ENCODE data around the gene LDLRAD4. TPM values are rescaled to one million over a fixed set of nuclear protein-coding genes. Genes with fewer than 3 reads are reported as not detected.

Gene LDLRAD4
- total and polyA plus RNA-seq, 9 of the 15 experiments (the other 6 are each of a cell fraction or from before 2014, with no cell fraction given), result 0.01 TPM; not detected in 8

DNA sequence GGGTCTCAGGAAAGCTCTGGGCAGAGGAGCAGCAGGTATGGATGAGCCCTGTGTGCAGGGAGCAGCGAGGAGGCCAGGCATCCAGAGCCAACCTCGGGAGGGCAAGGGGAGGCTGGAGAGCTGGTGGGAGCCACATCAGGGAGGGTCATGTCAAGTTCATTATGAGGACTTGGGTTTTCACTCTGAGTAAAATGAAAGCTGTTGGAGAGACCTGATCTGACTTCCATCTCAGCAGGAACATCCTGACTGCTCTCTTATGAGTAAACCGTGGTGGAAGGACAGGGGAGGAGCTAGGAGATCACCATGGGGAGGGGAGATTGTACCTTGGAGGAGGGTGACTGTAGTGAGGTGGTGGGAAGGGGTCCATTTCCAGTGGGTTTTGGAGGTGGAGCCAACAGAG lies 209.8 kb downstream of the LDLRAD4 start:
- no peak overlapping the region for H2AFZ ChIP-seq (ENCODE audit: low read depth, low read length)
- no peak overlapping the region for H3K4me2 ChIP-seq (ENCODE audit: insufficient read depth, low read length)
- H3K79me2 ChIP-seq (ENCODE audit: control insufficient read depth, insufficient read depth, low read length), result no peaks in the 10 kb centered on the region
- ChIA-PET POLR2A (interaction anchor here (0.9 kb wide), 1 partner anchor 11 kb away, joined by 3 read pairs; no protein-coding TSS in a partner anchor), CTCF (ENCODE audit: low intra/inter-chr PET ratio) (no interaction called here)
- in situ Hi-C loops (cut with MboI) (no loop called here), intact Hi-C loops (cut with micrococcal nuclease) (no loop called here)
- H3K4me3 ChIP-seq, result no peak overlapping the region
- BruUV-seq (replicated peaks), result no TSS peak
- TF ChIP-seq CBFB (CRISPR knock-in tag; IDR thresholded peaks at IDR 0.05), result no peak
- no peak for TF ChIP-seq ILK (tag; IDR thresholded peaks at IDR 0.05; ENCODE audit: borderline replicate concordance, low read depth)
- ATAC-seq (no peak), DNase-seq (ENCODE audit: extremely low read depth in 1 of 4, low spot score in 3 of 4) (no peak), FAIRE-seq (no peak)
- WGBS (ENCODE audit: insufficient coverage, low coverage, missing lambda C conversion rate), result 0% methylated on average over 3 of the region's 3 CpGs
- H3K9ac ChIP-seq (ENCODE audit: insufficient read depth in 1 of 2, low read depth in 2 of 2, low read length in 2 of 2), result no peak overlapping the region
- H3K4me1 ChIP-seq (replicated peaks in 1 of 2; ENCODE audit: control insufficient read depth in 2 of 2, insufficient read depth in 2 of 2, low read length in 2 of 2), result no peaks in the 10 kb centered on the region
- no peak overlapping the region for H3K27ac ChIP-seq (ENCODE audit: extremely low read depth, low read depth, low read length)
- H3K36me3 ChIP-seq (ENCODE audit: control insufficient read depth, insufficient read depth, low read length), result no peaks in the 10 kb centered on the region
- H3K9me3 ChIP-seq (replicated peaks; ENCODE audit: control insufficient read depth, insufficient read depth, low read depth, low read length), result no peaks in the 10 kb centered on the region; the same call in 1 of the 2 replicates
- no peaks in the 10 kb centered on the region; the same call in 1 of the 2 replicates for H4K20me1 ChIP-seq (replicated peaks; ENCODE audit: control insufficient read depth, insufficient read depth, low read length)
- H3K9me1 ChIP-seq (ENCODE audit: control insufficient read depth, insufficient read depth, low read length), result no peaks in the 10 kb centered on the region
- H3K27me3 ChIP-seq (ENCODE audit: control insufficient read depth in 2 of 2, insufficient read depth in 2 of 2, low read length in 2 of 2), result peaks cover 5 to 8% of the 10 kb centered on the region in 2 experiments; a peak in 3 of 5 replicates

DNA sequence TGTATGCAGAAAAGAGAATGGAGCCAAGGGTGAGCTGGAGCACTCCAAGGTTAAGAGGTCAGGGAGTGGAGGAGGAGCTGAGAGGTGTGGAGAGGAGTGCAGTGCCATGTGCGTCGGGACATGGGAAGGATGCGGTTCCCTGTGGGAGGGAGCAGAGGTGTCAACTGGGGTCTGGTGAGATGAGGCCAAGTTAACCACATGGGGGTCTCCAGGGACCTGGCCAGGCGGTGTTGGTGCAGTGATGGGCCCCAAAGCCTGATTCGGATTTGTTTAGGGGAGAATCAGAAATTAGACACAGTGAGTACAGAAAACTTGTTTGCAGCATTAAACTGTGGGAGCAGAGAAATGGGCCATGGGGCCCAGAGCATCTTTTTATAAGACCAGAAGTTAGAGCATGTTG lies 210.5 kb downstream of the LDLRAD4 start:
- peaks cover 5 to 8% of the 10 kb centered on the region in 2 experiments; a peak in 3 of 5 replicates for H3K27me3 ChIP-seq (ENCODE audit: control insufficient read depth in 2 of 2, insufficient read depth in 2 of 2, low read length in 2 of 2)
- POLR2A ChIA-PET, result interaction anchor here (0.9 kb wide), 1 partner anchor 10 kb away, joined by 3 read pairs; no protein-coding TSS in a partner anchor
- no TSS peak for BruUV-seq (replicated peaks)
- H3K4me2 ChIP-seq (ENCODE audit: insufficient read depth, low read length), result no peak overlapping the region
- H3K27ac ChIP-seq (ENCODE audit: extremely low read depth, low read depth, low read length), result no peak overlapping the region
- no peak overlapping the region for H2AFZ ChIP-seq (ENCODE audit: low read depth, low read length)
- no peaks in the 10 kb centered on the region for H3K79me2 ChIP-seq (ENCODE audit: control insufficient read depth, insufficient read depth, low read length)
- WGBS (ENCODE audit: insufficient coverage, low coverage, missing lambda C conversion rate), result 0% methylated on average over 5 of the region's 5 CpGs
- CTCF ChIA-PET (ENCODE audit: low intra/inter-chr PET ratio), result no interaction called here
- H4K20me1 ChIP-seq (replicated peaks; ENCODE audit: control insufficient read depth, insufficient read depth, low read length), result no peaks in the 10 kb centered on the region; the same call in 1 of the 2 replicates
- H3K9me1 ChIP-seq (ENCODE audit: control insufficient read depth, insufficient read depth, low read length), result no peaks in the 10 kb centered on the region
- no peak for ATAC-seq
- H3K9me3 ChIP-seq (replicated peaks; ENCODE audit: control insufficient read depth, insufficient read depth, low read depth, low read length), result no peaks in the 10 kb centered on the region; the same call in 1 of the 2 replicates
- H3K4me3 ChIP-seq, result no peak overlapping the region
- no peak overlapping the region for H3K9ac ChIP-seq (ENCODE audit: insufficient read depth in 1 of 2, low read depth in 2 of 2, low read length in 2 of 2)
- intact Hi-C loops (cut with micrococcal nuclease), result no loop called here
- H3K36me3 ChIP-seq (ENCODE audit: control insufficient read depth, insufficient read depth, low read length), result no peaks in the 10 kb centered on the region
- no peak for DNase-seq (ENCODE audit: extremely low read depth in 1 of 4, low spot score in 3 of 4)
- FAIRE-seq, result no peak
- H3K4me1 ChIP-seq (replicated peaks in 1 of 2; ENCODE audit: control insufficient read depth in 2 of 2, insufficient read depth in 2 of 2, low read length in 2 of 2), result no peaks in the 10 kb centered on the region
- TF ChIP-seq FOXJ2 (tag; IDR thresholded peaks at IDR 0.05) (no peak), CTBP1 (IDR thresholded peaks at IDR 0.05; ENCODE audit: borderline replicate concordance) (no peak), ZNF644 (tag; IDR thresholded peaks at IDR 0.05; ENCODE audit: low read depth) (no peak), ESRRB (CRISPR knock-in tag; IDR thresholded peaks at IDR 0.05; ENCODE audit: borderline replicate concordance) (no peak), YBX1 (IDR thresholded peaks at IDR 0.05) (no peak), ELF1 (tag; IDR thresholded peaks at IDR 0.05) (no peak), ZNF408 (CRISPR knock-in tag; IDR thresholded peaks at IDR 0.05; ENCODE audit: low read depth) (no peak)
- TF ChIP-seq, protein P1, sequence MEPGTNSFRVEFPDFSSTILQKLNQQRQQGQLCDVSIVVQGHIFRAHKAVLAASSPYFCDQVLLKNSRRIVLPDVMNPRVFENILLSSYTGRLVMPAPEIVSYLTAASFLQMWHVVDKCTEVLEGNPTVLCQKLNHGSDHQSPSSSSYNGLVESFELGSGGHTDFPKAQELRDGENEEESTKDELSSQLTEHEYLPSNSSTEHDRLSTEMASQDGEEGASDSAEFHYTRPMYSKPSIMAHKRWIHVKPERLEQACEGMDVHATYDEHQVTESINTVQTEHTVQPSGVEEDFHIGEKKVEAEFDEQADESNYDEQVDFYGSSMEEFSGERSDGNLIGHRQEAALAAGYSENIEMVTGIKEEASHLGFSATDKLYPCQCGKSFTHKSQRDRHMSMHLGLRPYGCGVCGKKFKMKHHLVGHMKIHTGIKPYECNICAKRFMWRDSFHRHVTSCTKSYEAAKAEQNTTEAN (CRISPR knock-in tag; IDR thresholded peaks at IDR 0.05), result no peak
- in situ Hi-C loops (cut with MboI), result no loop called here

All from K562 (cell line).